NT2/D1 (cell line): ENCODE measurements around the gene RTP3.

ENCODE experiments used
- YY1 ChIP-seq: IDR thresholded peaks from 2 replicates; pipeline ENCODE4 v1.6.1; 2011; ENCODE audit not compliant: insufficient read length, insufficient read depth
- ZNF274 ChIP-seq: IDR thresholded peaks from 2 replicates; pipeline ENCODE4 v1.6.1; 2011; ENCODE audit warnings: mild to moderate bottlenecking, low read depth, low read length

- no peak for TF ChIP-seq ZNF274
- TF ChIP-seq YY1, result no peak
These were observed 40.0 kb downstream of the RTP3 start for GRCh38 chr3:46537779-46538178.
